Trophoblast cell (in vitro differentiated cells and primary cell): ENCODE measurements around the gene ESR1.

Experiments
- DNase-seq, 2 donors: peaks; one replicate each; pipeline ENCODE4 v3.0.0-alpha.2; 2016
- H2AFZ ChIP-seq: 2 replicates; pipeline ENCODE4 v1.6.1; 2013; ENCODE audit warnings: low read length, moderate library complexity, mild to moderate bottlenecking; ENCODE audit not compliant: insufficient read depth, poor library complexity
- H2AK5ac ChIP-seq: 2 replicates; pipeline ENCODE4 v1.6.1; 2013; ENCODE audit warnings: mild to moderate bottlenecking, low read length
- H2BK120ac ChIP-seq: 2 replicates; pipeline ENCODE4 v1.6.1; 2013; ENCODE audit warnings: low read length, mild to moderate bottlenecking, moderate library complexity; ENCODE audit not compliant: insufficient read depth, poor library complexity
- H2BK12ac ChIP-seq: 2 replicates; pipeline ENCODE4 v1.6.1; 2013; ENCODE audit warnings: mild to moderate bottlenecking, low read length, moderate library complexity
- H2BK5ac ChIP-seq: 2 replicates; pipeline ENCODE4 v1.6.1; 2013; ENCODE audit warnings: low read length, low read depth, moderate library complexity, mild to moderate bottlenecking; ENCODE audit not compliant: poor library complexity
- H3K14ac ChIP-seq: 2 replicates; pipeline ENCODE4 v1.6.1; 2013; ENCODE audit warnings: mild to moderate bottlenecking, low read length
- H3K18ac ChIP-seq: 2 replicates; pipeline ENCODE4 v1.6.1; 2013; ENCODE audit warnings: mild to moderate bottlenecking, low read length
- H3K23ac ChIP-seq: 2 replicates; pipeline ENCODE4 v1.6.1; 2013; ENCODE audit warnings: low read length
- H3K27ac ChIP-seq: 2 replicates; pipeline ENCODE4 v1.5.1; 2013; ENCODE audit warnings: low read depth, mild to moderate bottlenecking, inconsistent platforms, low read length, moderate library complexity
- H3K27me3 ChIP-seq: 2 replicates; pipeline ENCODE4 v1.6.1; 2013; ENCODE audit warnings: inconsistent platforms, mild to moderate bottlenecking, low read length, moderate library complexity; ENCODE audit not compliant: insufficient read depth
- H3K36me3 ChIP-seq, 2 experiments: 1 replicate in 1 of 2; 2 replicates in 1 of 2; pipeline ENCODE4 v1.6.1; 2013; ENCODE audit warnings: low read length in 2 of 2, mild to moderate bottlenecking in 2 of 2, moderate library complexity in 1 of 2; ENCODE audit not compliant: insufficient read depth in 2 of 2, control insufficient read depth in 1 of 2
- H3K4ac ChIP-seq: 2 replicates; pipeline ENCODE4 v1.6.1; 2013; ENCODE audit warnings: low read depth, mild to moderate bottlenecking, low read length, moderate library complexity
- H3K4me1 ChIP-seq, 2 experiments: 1 replicate in 1 of 2; 2 replicates in 1 of 2; pipeline ENCODE4 v1.6.1; 2013; ENCODE audit warnings: low read length in 2 of 2, mild to moderate bottlenecking in 2 of 2, moderate library complexity in 1 of 2; ENCODE audit not compliant: insufficient read depth in 2 of 2, control insufficient read depth in 1 of 2
- H3K4me2 ChIP-seq: 2 replicates; pipeline ENCODE4 v1.6.1; 2013; ENCODE audit warnings: inconsistent platforms, mild to moderate bottlenecking, low read length, moderate library complexity
- H3K4me3 ChIP-seq: 2 replicates; pipeline ENCODE4 v1.5.1; 2013; ENCODE audit warnings: mild to moderate bottlenecking, low read depth, low read length, inconsistent platforms
- H3K79me1 ChIP-seq: one replicate; pipeline ENCODE4 v1.6.1; 2013; ENCODE audit warnings: low read length
- H3K79me2 ChIP-seq: 2 replicates; pipeline ENCODE4 v1.6.1; 2013; ENCODE audit warnings: low read length, mild to moderate bottlenecking; ENCODE audit not compliant: control insufficient read depth, insufficient read depth, poor library complexity
- H3K9ac ChIP-seq: 2 replicates; pipeline ENCODE4 v1.6.1; 2013; ENCODE audit warnings: mild to moderate bottlenecking, low read length
- H3K9me3 ChIP-seq: 2 replicates; pipeline ENCODE4 v1.6.1; 2013; ENCODE audit warnings: low read depth, mild to moderate bottlenecking, control low read depth, inconsistent platforms, low read length; ENCODE audit not compliant: insufficient read depth
- H4K12ac ChIP-seq: 2 replicates; pipeline ENCODE4 v1.6.1; 2013; ENCODE audit warnings: low read depth, mild to moderate bottlenecking, low read length, moderate library complexity
- H4K8ac ChIP-seq: 2 replicates; pipeline ENCODE4 v1.6.1; 2013; ENCODE audit warnings: low read depth, mild to moderate bottlenecking, low read length, moderate library complexity
- H4K91ac ChIP-seq: one replicate; pipeline ENCODE4 v1.6.1; 2013; ENCODE audit warnings: low read depth, mild to moderate bottlenecking, low read length, moderate library complexity
- WGBS: extraction: QIAGEN DNeasy Blood & Tissue Kit; methylation state at CpG from one replicate; pipeline ENCODE4 v1.1.7; 2013; ENCODE audit warnings: missing lambda C conversion rate; ENCODE audit not compliant: insufficient read length, insufficient coverage; ENCODE audit errors: extremely low coverage; 5-methylcytosine and 5-hydroxymethylcytosine counted together

Gene ESR1

GRCh38 chr6:152098683-152099082 is 291.2 kb downstream of the ESR1 start:
- no peak overlapping the region for H2AFZ ChIP-seq
- no peak overlapping the region for H3K9ac ChIP-seq
- no peak overlapping the region for H3K4me3 ChIP-seq
- no peak overlapping the region for H4K12ac ChIP-seq
- H4K8ac ChIP-seq, result no peak overlapping the region
- peaks cover 2% of the 10 kb centered on the region for H3K79me1 ChIP-seq
- no peaks in the 10 kb centered on the region for H3K79me2 ChIP-seq
- no peak overlapping the region for H3K4me2 ChIP-seq
- no peak overlapping the region for H2BK120ac ChIP-seq
- H3K14ac ChIP-seq, result no peak overlapping the region
- H3K18ac ChIP-seq, result no peak overlapping the region
- no peaks in the 10 kb centered on the region for H3K9me3 ChIP-seq
- no peak overlapping the region for H3K4ac ChIP-seq
- no peak overlapping the region for H2BK12ac ChIP-seq
- no peak for DNase-seq
- H3K36me3 ChIP-seq, result no peaks in the 10 kb centered on the region
- no peak overlapping the region for H2AK5ac ChIP-seq
- no peak overlapping the region for H3K23ac ChIP-seq
- peaks cover 5 to 11% of the 10 kb centered on the region in 2 experiments for H3K4me1 ChIP-seq
- H3K27me3 ChIP-seq, result no peaks in the 10 kb centered on the region
- H4K91ac ChIP-seq, result no peak overlapping the region
- no peak overlapping the region for H3K27ac ChIP-seq
- H2BK5ac ChIP-seq, result no peak overlapping the region
- WGBS, result no CpG with 5 or more reads among the region's 14 CpGs

- no peak overlapping the region for H3K4ac ChIP-seq
- H2AK5ac ChIP-seq, result no peak overlapping the region
- no peaks in the 10 kb centered on the region for H3K27me3 ChIP-seq
- DNase-seq, result peak in 1 of 2 donors; percentile 34
- no peak overlapping the region for H2BK120ac ChIP-seq
- no peak overlapping the region for H3K14ac ChIP-seq
- no peaks in the 10 kb centered on the region for H3K9me3 ChIP-seq
- H2BK5ac ChIP-seq, result no peak overlapping the region
- no peak overlapping the region for H3K27ac ChIP-seq
- no peaks in the 10 kb centered on the region for H3K79me2 ChIP-seq
- H3K23ac ChIP-seq, result no peak overlapping the region
- no peak overlapping the region for H3K9ac ChIP-seq
- peaks cover 6 to 11% of the 10 kb centered on the region in 2 experiments for H3K4me1 ChIP-seq
- H3K36me3 ChIP-seq, result no peaks in the 10 kb centered on the region
- H4K12ac ChIP-seq, result no peak overlapping the region
- H3K4me2 ChIP-seq, result no peak overlapping the region
- H2AFZ ChIP-seq, result no peak overlapping the region
- H2BK12ac ChIP-seq, result no peak overlapping the region
- peaks cover 2% of the 10 kb centered on the region for H3K79me1 ChIP-seq
- H4K8ac ChIP-seq, result no peak overlapping the region
- H3K4me3 ChIP-seq, result no peak overlapping the region
- no CpG with 5 or more reads among the region's 4 CpGs for WGBS
- H4K91ac ChIP-seq, result no peak overlapping the region
- H3K18ac ChIP-seq, result no peak overlapping the region
Observed at GRCh38 chr6:152099446-152100182, 292.1 kb downstream of the ESR1 start.

- Histone ChIP-seq H2AK5ac (no peak overlapping the region), H4K12ac (no peak overlapping the region), H3K4me2 (no peak overlapping the region), H3K23ac (no peak overlapping the region), H2BK12ac (no peak overlapping the region), H2AFZ (no peak overlapping the region), H3K4ac (no peak overlapping the region), H3K14ac (no peak overlapping the region), H3K36me3 (no peaks in the 10 kb centered on the region), H3K4me1 (peaks cover 8 to 9% of the 10 kb centered on the region in 2 experiments), H3K27ac (no peak overlapping the region), H4K91ac (no peak overlapping the region), H3K9me3 (no peaks in the 10 kb centered on the region), H2BK120ac (no peak overlapping the region), H3K18ac (no peak overlapping the region), H3K27me3 (no peaks in the 10 kb centered on the region), H3K79me2 (no peaks in the 10 kb centered on the region), H3K4me3 (no peak overlapping the region), H2BK5ac (no peak overlapping the region), H4K8ac (no peak overlapping the region), H3K9ac (no peak overlapping the region), H3K79me1 (no peaks in the 10 kb centered on the region)
- WGBS, result no CpG with 5 or more reads among the region's 7 CpGs
- peak; percentile 15 to 21 for DNase-seq
Observed at GRCh38 chr6:152100183-152100618, 292.7 kb downstream of the ESR1 start.

GRCh38 chr6:152107973-152108372 is 300.5 kb downstream of the ESR1 start:
- Histone ChIP-seq H3K36me3 (no peaks in the 10 kb centered on the region), H3K14ac (no peak overlapping the region), H3K4me1 (peaks cover 0 to 4% of the 10 kb centered on the region in 2 experiments), H2BK12ac (no peak overlapping the region), H3K4me2 (no peak overlapping the region), H2AFZ (no peak overlapping the region), H3K18ac (no peak overlapping the region), H2BK120ac (no peak overlapping the region), H4K8ac (no peak overlapping the region), H2AK5ac (no peak overlapping the region), H3K9ac (no peak overlapping the region), H3K27ac (no peak overlapping the region), H2BK5ac (no peak overlapping the region), H3K79me2 (no peaks in the 10 kb centered on the region), H3K4ac (no peak overlapping the region), H3K27me3 (peaks cover 2% of the 10 kb centered on the region), H3K79me1 (no peaks in the 10 kb centered on the region), H4K12ac (no peak overlapping the region), H3K4me3 (no peak overlapping the region), H3K23ac (no peak overlapping the region), H3K9me3 (no peaks in the 10 kb centered on the region), H4K91ac (no peak overlapping the region)
- no CpG with 5 or more reads among the region's 4 CpGs for WGBS
- DNase-seq, result no peak
